GM21717 (cell line): ENCODE results near the gene MYL7.
A peak's percentile ranks its signal among the peaks of the same experiment; 100 is the strongest.
"Not testable (repeated sequence)": the region's sequence is repeated elsewhere in the genome, so short reads cannot be mapped to it uniquely, and the experiment has no call there.

Experiments
- ATAC-seq: cut with Tn5 transposase; IDR thresholded peaks from one replicate; pipeline ENCODE4 v1.9.1; 2021; ENCODE audit warnings: mild to moderate bottlenecking, moderate library complexity; ENCODE audit not compliant: unreplicated experiment

The MYL7 gene

DNA sequence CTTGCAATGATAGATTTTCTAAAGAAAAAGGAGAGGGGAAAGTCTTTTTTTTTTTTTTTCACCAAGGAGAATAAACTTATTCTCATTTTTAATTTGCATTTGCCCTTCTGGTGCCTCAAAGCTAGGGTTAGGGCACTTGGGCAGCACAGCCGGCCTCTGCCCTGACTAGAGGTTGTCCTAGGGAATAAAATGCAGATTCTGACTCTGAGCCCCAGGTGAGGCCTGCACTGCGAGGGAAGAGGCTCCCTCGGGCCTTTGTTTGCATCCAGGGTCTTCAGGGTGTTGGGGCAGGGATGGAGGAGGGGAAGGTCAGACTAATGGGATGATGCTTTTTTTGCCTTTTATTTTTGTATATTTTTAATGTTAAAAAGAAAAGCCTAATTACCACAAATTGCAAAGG lies 7.8 kb downstream of the MYL7 start:
- ATAC-seq, result no peak

DNA sequence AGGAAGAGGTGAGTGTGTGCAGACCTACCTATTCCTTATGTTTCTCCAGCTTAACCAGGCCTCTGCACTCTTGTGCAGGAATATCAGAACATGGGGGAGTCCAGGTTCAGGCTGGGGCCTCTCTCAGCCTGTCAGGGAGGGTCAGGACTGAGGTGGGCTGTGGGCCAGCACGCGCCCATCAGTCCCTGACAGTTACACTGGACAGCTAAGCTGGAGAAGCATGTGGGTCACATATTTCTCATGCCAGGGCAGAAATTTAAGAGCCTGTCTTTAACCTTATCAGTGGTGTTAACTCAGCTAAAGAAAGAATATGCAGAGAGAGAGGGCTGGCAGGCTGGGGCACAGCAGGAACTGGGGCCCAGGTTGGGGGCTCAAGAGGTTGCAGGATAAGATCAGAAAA lies 9.1 kb downstream of the MYL7 start:
- no peak for ATAC-seq

DNA sequence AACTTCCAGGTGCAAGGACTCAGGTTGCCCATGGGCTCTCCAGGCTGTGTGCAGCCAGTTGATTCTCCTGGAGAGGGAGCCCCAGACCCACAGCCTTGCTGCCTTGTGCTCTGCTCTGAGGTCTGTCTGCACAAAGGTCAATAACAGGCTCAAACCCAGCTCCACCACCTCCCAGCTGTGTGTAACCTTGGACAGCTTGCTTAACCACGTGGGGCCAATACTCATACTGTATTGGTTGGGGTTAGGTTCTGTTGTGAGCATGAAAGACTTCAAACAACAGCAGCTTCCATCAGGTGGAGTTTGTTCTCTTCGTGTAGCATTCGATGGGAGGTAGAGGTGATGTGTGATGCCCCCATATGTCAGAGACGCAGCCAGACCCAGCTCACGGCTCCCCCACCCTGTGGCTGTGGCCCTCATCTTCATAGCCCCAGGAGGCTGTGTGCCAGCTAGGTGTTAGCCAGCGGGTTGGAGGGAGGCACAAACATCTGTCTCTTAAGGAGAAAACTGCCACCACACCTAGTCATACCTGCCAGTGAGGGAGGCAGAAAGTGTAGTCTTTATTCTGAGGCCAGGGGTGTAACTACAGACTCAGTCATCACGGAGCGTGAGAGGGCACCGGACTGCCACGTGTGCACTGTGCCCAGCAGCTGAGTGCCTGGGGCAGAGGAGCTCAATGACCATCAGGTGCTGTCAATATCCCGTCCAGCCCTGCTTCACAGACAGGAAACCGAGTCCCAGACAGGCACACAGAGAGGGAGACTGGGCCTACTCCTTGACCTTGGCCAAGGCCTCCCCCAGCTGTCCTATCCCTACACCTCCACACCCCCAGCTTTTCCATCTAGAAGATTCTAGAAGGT lies 9.7 kb downstream of the MYL7 start:
- ATAC-seq, result no peak

DNA sequence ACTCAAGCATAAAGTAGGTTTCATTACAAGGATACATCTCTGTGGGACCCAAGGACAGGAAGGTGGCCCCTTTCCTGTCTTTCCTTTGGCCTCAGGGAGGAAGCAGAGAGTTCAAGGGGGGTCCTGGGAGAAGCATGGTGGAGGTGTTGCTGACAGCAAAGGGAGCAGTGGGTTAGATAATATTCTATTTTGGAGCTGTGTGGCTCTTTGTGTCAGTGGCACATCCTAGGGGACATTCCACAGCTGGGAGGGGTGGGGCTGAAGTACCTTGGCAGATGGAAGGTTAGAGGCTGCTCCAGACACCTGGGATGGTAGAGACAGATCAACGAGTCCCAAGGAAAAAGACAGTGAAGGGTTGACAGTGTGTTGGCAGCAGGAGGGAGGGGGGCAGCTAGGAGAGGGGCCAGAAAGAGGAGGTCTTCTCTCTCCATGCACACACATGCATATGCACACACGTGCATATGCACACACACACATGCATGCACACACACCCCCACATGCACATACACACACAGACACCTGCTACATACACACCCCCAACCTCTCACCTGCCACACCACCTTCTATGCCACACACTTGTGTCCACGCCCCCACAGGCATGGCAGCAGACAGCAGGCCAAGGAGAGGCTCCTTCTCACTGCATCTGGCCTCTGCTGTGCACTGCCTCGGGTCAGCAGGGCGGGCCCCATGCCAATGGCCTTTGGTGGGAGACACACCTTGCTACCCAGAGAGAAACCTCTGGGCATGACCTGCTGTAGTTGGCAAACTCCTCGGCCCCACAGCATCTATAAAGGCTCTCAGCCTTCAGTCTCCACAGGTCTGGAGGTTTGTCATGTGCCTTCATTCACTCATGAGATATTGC lies 12.2 kb downstream of the MYL7 start:
- no peak for ATAC-seq

DNA sequence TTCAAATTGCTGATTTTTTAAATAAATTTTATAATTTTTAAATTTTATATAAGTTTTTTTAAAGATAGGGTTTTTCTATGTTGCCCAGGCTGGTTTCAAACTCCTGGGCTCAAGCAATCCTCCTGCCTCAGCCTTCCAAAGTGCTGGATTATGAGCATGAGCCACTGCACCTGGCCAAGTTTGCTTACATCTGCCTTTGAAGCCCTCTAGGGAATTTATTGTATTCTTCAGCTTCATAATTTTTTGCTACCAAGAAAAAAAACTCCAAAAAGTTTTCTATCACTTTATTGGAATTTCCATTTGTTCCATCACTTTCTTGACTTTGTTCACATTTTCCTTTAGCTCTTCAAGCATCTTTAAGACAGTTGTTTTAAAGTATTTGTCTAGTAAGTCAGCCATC lies 14.0 kb downstream of the MYL7 start:
- no peak for ATAC-seq

DNA sequence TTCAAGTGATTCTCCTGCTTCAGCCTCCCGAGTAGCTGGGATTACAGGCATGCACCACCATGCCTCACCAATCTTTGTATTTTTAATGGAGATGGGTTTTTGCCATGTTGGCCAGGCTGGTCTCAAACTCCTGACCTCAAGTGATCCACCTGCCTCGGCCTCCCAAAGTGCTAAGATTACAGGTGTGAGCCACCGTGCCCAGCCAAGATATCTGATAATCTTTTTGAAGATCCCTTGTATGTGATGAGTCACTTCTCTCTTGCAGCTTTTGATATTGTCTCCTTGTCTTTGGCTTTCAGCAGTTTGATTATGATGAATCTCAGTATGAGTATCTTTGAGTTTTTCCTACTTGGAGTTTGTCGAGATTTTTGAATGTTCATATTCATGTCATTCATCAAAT lies 14.6 kb downstream of the MYL7 start:
- ATAC-seq, result not testable (repeated sequence)

DNA sequence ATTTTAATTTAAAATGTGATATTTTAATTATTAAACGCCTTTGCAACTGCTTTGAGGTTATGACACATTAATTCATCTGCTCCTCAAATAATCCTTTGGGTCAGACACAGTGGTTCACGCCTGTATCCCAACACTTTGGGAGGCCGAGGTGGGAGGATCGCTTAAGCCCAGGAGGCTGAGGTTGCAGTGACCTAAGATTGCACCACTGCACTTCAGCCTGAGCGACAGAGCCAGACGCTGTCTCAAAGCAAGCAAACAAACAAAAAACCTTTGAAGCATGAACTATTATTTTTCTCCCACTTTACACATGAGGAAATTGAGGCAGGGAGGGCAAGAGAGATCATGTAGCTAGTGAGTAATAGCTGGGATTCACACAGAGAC lies 16.3 kb downstream of the MYL7 start:
- no peak for ATAC-seq

DNA sequence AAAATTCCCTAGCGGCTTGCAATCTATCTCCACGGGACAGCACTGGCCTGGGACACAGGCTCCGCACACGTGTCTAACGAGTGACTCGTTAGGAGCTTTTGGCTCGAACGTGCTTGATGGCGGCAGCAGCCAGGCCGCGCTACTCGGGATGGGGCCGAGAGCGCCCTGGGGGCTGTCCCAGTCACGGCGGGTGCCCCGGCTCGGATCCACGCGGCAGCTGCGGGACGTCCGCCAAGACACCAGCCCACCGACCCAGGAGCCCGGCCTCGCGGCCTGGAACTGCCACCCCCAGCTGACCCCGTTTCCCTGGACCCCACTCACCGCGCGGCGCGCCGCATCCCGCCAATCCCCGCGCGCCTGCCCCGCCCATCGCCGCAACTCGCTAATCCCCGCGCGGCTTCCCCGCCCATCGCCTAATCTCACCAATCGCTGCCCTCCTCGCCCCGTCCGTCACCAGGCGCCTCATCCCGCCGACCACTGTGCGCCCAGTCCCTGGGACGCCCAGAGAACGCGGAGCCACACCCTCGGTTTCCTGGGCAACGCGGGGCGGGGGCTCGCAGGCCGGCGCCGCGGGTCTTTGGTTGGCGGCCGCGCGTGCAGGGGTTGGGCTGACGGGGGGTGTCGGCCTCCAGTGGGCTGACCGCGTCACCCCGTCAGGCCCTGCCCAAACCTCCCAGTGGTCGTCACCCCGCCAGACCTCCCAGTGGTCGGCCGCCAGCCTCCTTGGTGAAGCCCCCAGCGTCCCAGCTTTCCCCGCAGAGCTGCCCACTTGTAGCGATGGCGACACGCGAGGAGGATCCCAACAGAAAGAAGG lies 17.7 kb downstream of the MYL7 start, which contains the start of gene POLD2:
Gene POLD2 (minus strand): TSS at position 359 of the 814 bp plus-strand sequence. CDS start 1,495 bp downstream, outside the sequence.
- ATAC-seq, result peak; percentile 98

DNA sequence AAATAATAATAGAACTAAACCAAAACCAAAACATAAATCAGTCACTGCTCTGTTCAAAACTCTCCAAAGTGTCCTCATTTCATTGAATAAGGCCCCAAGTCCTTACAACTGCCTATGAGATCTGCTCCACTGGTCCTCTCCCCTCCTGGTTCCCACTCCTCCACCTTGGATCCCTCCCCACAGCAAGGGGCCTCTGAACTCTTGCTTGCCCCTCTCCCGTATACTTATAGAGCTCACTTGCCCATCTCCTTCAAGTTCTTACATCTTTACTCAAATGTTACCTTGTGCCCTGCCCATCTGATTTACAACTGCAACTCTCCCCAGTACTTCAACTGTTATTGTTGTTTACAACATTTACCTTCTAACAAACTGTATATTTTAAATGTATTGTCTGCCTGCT lies 18.6 kb downstream of the MYL7 start:
- ATAC-seq, result no peak

DNA sequence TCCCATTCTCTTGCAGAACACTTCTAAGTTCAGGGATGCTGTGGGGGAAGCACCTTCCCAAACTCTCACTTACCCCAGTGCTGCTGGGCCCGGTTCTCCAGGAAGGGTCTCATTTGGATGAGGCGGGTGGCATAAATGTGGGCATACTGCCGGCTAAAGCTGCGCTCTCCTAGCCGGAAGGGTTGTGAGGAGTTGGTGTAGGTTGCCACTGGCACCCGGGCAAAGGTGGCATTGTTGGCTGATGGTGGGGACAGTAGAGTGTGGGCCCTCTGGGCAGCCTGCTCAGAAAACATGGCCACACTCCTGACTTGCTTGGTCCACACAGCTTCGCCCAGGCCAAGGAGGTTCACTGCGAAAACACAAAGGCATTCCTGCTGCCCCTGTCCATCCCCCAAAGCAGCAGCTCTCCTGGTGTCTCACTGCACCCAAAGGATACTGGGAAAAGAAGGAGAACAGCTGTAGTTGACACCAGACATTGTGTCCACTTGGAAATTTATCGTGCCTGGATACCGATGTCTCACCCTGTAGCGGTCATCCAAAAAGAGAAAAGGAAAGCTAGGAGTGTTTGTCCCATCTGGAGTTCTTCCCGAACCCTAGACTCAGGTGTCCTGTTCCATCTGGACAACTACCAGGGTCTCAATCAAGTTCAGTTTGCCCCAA lies 19.2 kb downstream of the MYL7 start:
- no peak for ATAC-seq

DNA sequence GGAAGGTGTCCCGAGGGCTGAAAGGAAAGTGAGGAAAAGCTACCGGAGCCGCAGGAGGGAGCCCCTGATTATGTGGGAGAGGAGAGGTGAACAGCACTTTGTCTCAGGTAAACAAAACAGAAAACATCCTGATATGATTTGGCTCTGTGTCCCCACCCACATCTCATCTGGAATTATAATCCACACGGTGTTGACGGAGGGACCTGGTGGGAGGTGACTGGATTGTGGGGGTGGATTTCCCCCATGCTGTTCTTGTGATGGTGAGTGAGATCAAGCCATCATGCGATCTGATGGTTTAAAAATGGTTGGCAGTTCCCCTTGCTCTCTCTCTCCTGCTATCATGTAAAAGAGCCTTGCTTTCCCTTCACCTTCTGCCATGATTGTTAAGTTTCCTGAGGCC lies 20.7 kb downstream of the MYL7 start:
- no peak for ATAC-seq

DNA sequence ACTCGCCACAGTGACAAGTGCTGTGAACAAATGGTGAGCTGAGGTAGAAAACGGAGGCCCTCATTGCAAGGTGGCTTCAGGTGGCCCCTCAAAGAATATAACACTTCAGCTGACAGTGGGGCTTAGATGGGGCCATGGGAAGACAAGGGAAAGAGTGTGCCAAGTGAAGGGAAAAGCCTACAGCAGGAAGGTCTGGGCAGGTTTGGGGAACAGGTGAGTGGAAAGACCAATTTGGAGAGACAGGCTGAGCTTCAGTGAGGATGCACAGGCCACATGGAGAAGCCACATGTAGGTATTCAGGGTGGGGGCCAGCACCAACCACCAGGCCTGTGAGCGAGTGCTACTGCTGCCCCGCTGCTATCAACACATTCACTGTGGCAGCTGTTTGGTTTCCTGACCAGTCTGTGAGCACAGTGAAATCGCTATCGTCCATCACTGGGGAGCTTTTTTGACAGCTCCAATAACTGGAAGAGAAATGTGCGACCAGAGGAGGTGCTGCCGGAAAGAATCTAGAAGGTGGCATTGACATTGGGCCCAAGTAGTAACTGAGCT lies 21.2 kb downstream of the MYL7 start:
- no peak for ATAC-seq

DNA sequence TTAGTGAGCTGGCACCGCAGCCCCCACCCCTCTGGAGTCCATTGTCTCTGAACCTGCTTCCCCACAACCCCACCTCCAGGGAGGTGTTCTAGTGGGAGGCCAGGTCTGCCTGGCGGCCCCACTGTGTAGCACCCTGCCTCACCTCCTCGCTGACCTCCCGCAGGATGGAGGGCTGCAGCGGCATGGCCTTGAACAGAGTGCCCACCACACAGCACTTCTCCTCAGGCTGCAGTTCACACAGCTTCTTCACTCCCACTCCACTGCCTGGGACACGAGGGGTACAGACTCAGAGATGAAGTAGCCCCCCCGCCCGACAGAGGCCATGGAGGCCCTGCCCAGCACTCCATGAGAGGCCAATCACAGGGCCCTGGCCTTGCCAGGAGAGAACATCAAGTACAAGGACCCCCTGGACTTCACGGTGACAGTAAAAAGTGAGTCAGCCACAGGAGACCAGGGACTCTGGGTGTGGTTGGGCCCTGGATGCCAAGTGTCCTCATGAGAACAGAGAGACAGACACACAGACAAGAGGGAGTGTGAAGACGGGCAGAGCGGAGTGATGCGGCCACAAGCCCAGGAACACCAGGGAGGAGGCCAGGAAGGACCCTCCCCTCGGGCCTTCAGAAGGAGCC lies 23.2 kb downstream of the MYL7 start:
- ATAC-seq, result no peak

DNA sequence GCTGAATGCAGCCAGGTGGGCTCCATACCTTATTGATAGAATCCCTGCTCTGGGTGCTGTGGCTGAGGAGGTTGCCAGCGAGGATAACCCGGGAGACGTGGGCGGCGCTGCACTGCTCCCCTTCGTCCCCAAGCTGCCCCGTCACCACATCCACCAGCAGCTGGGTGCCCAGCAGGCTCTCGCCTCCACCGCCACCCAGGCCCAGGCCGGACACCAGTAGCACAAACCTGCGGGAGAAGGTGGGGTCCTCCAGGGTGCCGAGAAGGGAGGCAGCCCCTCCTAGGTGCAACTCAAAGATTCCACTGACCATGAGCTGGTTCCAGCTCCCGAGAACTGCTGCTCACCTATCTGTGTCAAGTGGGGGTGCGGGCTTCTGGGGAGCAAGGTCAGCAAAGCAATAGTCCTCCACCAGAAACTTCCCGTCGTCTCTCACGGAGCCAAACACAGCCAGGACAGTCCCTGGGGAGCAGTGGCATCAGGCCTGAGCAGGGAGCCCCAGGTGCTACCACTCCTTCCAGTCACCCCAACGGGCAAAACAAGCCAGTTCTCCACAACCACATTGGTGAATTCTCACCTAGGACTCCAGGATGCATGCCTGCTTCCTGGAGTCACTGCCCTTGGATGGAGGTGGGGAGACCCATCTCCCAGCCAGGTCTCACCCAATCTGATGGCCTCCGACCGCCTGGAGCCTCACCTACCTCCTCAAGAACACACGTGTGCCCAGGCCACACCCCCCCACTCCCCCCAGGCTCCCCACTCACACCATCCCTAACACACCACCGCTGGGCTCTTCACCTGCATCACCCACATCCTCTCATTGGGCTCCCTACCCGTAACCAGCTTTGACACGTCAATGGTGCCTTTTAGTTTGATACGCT lies 24.1 kb downstream of the MYL7 start:
- no peak for ATAC-seq

DNA sequence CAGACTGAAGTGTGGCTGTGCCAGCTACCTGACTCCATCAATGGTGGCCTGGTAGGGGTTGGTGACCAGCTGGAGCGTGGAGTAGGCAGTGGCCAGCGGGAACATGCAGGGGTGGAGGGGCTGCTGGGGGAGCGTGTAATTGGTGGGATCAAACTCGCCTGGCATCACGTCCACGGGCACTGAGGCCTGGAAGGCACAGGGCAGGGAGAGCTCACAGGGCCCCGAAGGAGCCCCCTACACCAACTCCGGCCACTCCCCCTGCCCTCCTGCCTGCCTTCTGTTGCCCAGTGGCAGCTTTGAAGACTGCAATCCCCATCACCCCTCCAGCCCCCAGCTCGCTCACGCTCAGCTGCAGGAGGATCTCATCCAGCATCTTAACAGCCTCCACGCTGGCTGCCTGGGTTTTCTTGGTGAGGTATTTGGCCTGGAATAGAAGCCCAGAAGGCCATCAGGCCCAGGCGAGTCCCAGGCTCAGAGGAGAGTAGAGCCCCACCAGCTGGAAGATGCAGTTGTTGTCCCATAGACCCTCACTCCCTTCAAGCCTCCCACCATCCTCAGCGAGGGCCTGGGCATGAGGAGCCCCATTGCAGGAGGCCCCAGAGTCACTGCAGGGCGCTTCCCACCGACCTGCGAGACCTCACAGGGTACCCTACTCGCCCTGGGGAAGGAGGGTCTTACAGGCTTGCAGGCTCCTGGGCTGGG lies 24.9 kb downstream of the MYL7 start:
- ATAC-seq, result no peak

DNA sequence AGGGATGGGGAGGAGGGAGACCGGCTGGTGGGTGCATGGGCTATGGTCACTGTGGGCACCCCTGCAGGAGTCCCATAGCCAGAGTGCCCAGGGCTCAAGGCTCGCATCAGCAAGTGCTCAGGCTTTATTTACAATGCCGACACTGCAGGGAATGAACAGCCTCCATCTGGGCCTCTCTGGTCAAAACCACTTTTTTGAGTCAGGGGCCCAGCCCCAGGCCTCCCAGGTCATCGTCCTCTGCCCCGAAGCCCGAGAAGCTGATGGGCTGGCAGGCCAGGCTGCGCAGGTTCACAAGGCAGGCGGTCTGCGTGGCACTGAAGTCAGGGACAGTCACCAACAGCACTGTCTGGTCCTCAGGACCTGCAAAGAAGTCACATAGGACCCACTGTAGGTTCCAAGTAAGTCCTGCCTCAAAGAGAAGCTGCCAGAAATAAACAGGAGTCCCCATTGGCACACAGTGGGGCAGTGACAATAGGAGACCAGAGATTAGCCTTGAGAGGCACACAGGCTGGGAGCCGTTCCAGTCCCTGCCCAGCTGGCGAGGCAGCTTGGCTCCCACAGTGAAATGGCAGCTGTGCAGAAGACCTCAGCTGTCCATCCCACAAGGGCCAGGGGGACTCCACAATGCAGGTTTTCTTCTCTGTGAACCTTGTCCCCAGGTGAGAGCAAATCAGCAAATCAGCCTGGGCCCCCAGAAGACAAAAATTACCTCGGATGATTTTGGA lies 26.4 kb downstream of the MYL7 start:
- ATAC-seq, result no peak

DNA sequence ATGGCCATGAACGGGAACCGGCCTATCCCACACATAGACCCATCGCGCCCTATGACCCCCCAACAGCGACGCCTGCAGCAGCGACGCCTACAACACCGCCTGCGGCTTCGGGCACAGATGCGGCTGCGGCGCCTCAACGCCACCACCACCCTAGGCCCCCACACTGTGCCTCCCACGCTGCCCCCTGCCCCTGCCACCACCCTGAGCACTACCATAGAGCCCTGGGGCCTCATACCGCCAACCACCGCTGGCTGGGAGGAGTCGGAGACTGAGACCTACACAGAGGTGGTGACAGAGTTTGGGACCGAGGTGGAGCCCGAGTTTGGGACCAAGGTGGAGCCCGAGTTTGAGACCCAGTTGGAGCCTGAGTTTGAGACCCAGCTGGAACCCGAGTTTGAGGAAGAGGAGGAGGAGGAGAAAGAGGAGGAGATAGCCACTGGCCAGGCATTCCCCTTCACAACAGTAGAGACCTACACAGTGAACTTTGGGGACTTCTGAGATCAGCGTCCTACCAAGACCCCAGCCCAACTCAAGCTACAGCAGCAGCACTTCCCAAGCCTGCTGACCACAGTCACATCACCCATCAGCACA lies 27.3 kb downstream of the MYL7 start:
- no peak for ATAC-seq
